Neuronal stem cell (in vitro differentiated cells): ENCODE results near the gene USP21.
A peak's percentile ranks its signal among the peaks of the same experiment; 100 is the strongest.

Source experiments
- DNase-seq: peaks from one replicate; pipeline ENCODE4 v3.0.0-alpha.2; 2013; ENCODE audit warnings: low spot score
- H2AFZ ChIP-seq: one replicate; pipeline ENCODE4 v1.6.1; 2013; ENCODE audit warnings: mild to moderate bottlenecking, low read length, inconsistent platforms
- H2AK5ac ChIP-seq: 2 replicates; pipeline ENCODE4 v1.6.1; 2013; ENCODE audit warnings: low read depth, mild to moderate bottlenecking, inconsistent platforms, low read length, moderate library complexity, mixed read lengths
- H2BK120ac ChIP-seq: 2 replicates; pipeline ENCODE4 v1.6.1; 2013; ENCODE audit warnings: low read depth, mild to moderate bottlenecking, inconsistent platforms, low read length, moderate library complexity, mixed read lengths
- H2BK12ac ChIP-seq: one replicate; pipeline ENCODE4 v1.6.1; 2013; ENCODE audit warnings: low read length, inconsistent platforms
- H2BK15ac ChIP-seq: 2 replicates; pipeline ENCODE4 v1.6.1; 2013; ENCODE audit warnings: mild to moderate bottlenecking, low read length, inconsistent platforms, mixed read lengths
- H2BK5ac ChIP-seq: one replicate; pipeline ENCODE4 v1.6.1; 2013; ENCODE audit warnings: inconsistent platforms, mild to moderate bottlenecking, low read length, moderate library complexity
- H3K14ac ChIP-seq: one replicate; pipeline ENCODE4 v1.6.1; 2013; ENCODE audit warnings: low read length, inconsistent platforms
- H3K18ac ChIP-seq: 2 replicates; pipeline ENCODE4 v1.6.1; 2013; ENCODE audit warnings: low read length, inconsistent platforms
- H3K23ac ChIP-seq: 2 replicates; pipeline ENCODE4 v1.6.1; 2013; ENCODE audit warnings: low read depth, mild to moderate bottlenecking, mixed read lengths, low read length, inconsistent platforms; ENCODE audit not compliant: poor library complexity
- H3K27ac ChIP-seq: replicated peaks from 3 replicates; pipeline ENCODE4 v1.5.1; 2013; ENCODE audit warnings: low read length, inconsistent platforms
- H3K27me3 ChIP-seq, 3 experiments: 2 replicates each; pipeline ENCODE4 v1.6.1; 2013; ENCODE audit warnings: low read length in 3 of 3, mild to moderate bottlenecking in 2 of 3, inconsistent platforms in 1 of 3, low read depth in 1 of 3, mixed read lengths in 1 of 3, moderate library complexity in 1 of 3; ENCODE audit not compliant: control insufficient read depth in 3 of 3, insufficient read depth in 3 of 3
- H3K36me3 ChIP-seq, 2 donors: replicated peaks in 1 of 2; 2 replicates each; pipeline ENCODE4 v1.6.1; 2013; ENCODE audit warnings: low read length in 2 of 2; ENCODE audit not compliant: control insufficient read depth in 2 of 2, insufficient read depth in 2 of 2
- H3K4ac ChIP-seq: 2 replicates; pipeline ENCODE4 v1.6.1; 2013; ENCODE audit warnings: inconsistent platforms, mild to moderate bottlenecking, low read length, moderate library complexity
- H3K4me1 ChIP-seq, 2 donors: 1 replicate in 1 of 2; 2 replicates in 1 of 2; pipeline ENCODE4 v1.6.1; 2013; ENCODE audit warnings: low read length in 2 of 2, low read depth in 1 of 2; ENCODE audit not compliant: control insufficient read depth in 2 of 2, insufficient read depth in 1 of 2
- H3K4me2 ChIP-seq: one replicate; pipeline ENCODE4 v1.6.1; 2013; ENCODE audit warnings: mild to moderate bottlenecking, low read length, inconsistent platforms; ENCODE audit not compliant: insufficient read depth, poor library complexity, severe bottlenecking
- H3K4me3 ChIP-seq, 2 donors: 2 replicates each; pipeline ENCODE4 v1.5.1; 2013; ENCODE audit warnings: low read length in 2 of 2, mild to moderate bottlenecking in 2 of 2, inconsistent platforms in 1 of 2, moderate library complexity in 1 of 2
- H3K79me1 ChIP-seq: one replicate; pipeline ENCODE4 v1.6.1; 2013; ENCODE audit warnings: low read depth, mild to moderate bottlenecking, inconsistent platforms, low read length, moderate library complexity
- H3K9ac ChIP-seq: one replicate; pipeline ENCODE4 v1.6.1; 2013; ENCODE audit warnings: mild to moderate bottlenecking, low read depth, low read length, inconsistent platforms; ENCODE audit not compliant: poor library complexity
- H3K9me3 ChIP-seq, 2 donors: replicated peaks in 1 of 2; 2 replicates each; pipeline versions ENCODE3 to v1.6.1; 2013; ENCODE audit warnings: low read length in 2 of 2, mild to moderate bottlenecking in 2 of 2, inconsistent platforms in 1 of 2, low read depth in 1 of 2, mixed read lengths in 1 of 2, moderate library complexity in 1 of 2; ENCODE audit not compliant: control insufficient read depth in 2 of 2, insufficient read depth in 1 of 2
- H4K8ac ChIP-seq: one replicate; pipeline ENCODE4 v1.6.1; 2013; ENCODE audit warnings: low read depth, mild to moderate bottlenecking, inconsistent platforms, low read length, moderate library complexity
- H4K91ac ChIP-seq: one replicate; pipeline ENCODE4 v1.6.1; 2013; ENCODE audit warnings: low read length, low read depth, mild to moderate bottlenecking, inconsistent platforms; ENCODE audit not compliant: poor library complexity
- WGBS, 2 donors: extraction: QIAGEN DNeasy Blood & Tissue Kit; methylation state at CpG; one replicate each; pipeline ENCODE4 v1.1.7; 2013; ENCODE audit warnings: missing lambda C conversion rate in 2 of 2, mixed read lengths in 1 of 2; ENCODE audit not compliant: insufficient read length in 2 of 2, insufficient replicate concordance in 1 of 2; ENCODE audit errors: extremely low coverage in 2 of 2; 5-methylcytosine and 5-hydroxymethylcytosine counted together

The USP21 gene

DNA sequence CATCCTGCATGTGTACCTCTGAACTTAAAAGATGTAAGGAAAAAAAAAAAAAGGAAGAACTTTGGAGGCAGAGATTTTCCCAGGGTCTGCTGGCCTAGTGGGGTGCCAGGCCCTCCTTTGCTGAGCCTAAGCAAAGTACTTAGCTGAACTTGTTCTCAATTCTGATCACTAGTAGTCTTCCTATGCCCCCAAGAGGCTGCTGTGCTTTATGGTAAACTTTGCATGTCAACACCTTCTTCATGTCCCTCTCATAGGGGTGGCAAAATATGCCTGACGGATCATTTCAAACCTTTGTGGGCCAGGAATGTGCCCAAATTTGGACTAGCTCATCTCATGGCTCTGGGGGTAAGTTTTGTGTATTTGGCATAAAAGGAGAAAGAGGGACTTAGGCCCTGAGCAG, 1.4 kb upstream of the USP21 start:
- Histone ChIP-seq H2AK5ac (no peak overlapping the region), H3K36me3 (peaks cover 24 to 49% of the 10 kb centered on the region in 2 donors), H3K4me3 (no peak overlapping the region), H3K4ac (no peak overlapping the region), H2BK5ac (no peak overlapping the region), H3K27me3 (no peaks in the 10 kb centered on the region), H3K18ac (no peak overlapping the region), H3K9me3 (no peaks in the 10 kb centered on the region), H4K91ac (no peak overlapping the region), H3K23ac (no peak overlapping the region), H4K8ac (no peak overlapping the region), H2BK120ac (no peak overlapping the region), H3K79me1 (peaks cover 5% of the 10 kb centered on the region), H3K14ac (no peak overlapping the region), H2BK12ac (no peak overlapping the region), H3K4me2 (no peak overlapping the region), H3K9ac (no peak overlapping the region), H2BK15ac (no peak overlapping the region), H2AFZ (no peak overlapping the region), H3K4me1 (peaks cover 5 to 9% of the 10 kb centered on the region in 2 donors), H3K27ac (no peak overlapping the region)
- no peak for DNase-seq
- WGBS, 2 donors = no CpG with 5 or more reads among the region's 1 CpG

DNA sequence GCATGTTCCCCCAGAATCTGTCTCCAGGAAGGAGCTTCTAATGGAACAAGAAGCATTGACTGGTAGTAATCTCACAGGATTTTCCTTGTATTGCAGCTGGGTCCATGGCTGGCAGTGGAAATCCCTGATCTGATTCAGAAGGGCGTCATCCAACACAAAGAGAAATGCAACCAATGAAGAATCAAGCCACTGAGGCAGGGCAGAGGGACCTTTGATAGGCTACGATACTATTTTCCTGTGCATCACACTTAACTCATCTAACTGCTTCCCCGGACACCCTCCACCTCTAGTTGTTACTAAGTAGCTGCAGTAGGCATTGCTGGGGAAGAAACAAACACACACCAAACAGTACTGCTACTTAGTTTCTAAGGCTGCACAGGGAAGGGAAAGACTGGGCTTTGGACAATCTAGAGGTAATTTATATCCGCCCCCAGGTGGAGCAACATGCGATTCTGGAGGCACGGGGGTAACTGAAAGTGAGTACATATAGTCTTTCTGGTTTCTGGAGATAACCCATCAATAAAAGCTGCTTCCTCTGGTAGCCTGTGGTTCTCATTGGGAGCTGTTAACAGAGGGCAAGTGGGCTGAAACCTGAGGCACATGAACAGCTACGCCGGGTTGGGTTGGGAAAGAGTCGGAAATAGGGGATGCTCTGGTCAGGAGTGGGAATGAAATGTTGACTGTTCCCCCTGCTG, 837 bp upstream of the USP21 start:
- no peak overlapping the region for H2AK5ac ChIP-seq
- no CpG with 5 or more reads among the region's 9 CpGs for WGBS, 2 donors
- H3K27me3 ChIP-seq = no peaks in the 10 kb centered on the region
- no peaks in the 10 kb centered on the region for H3K9me3 ChIP-seq
- no peak overlapping the region for H3K9ac ChIP-seq
- H4K8ac ChIP-seq = no peak overlapping the region
- H2BK120ac ChIP-seq = no peak overlapping the region
- no peak overlapping the region for H2BK15ac ChIP-seq
- peaks cover 5 to 9% of the 10 kb centered on the region in 2 donors for H3K4me1 ChIP-seq
- H3K18ac ChIP-seq = no peak overlapping the region
- H2BK5ac ChIP-seq = no peak overlapping the region
- H2BK12ac ChIP-seq = no peak overlapping the region
- no peak for DNase-seq
- no peak overlapping the region for H3K14ac ChIP-seq
- peak overlapping the region in 1 of 2 donors; percentile 65 for H3K4me3 ChIP-seq
- H3K27ac ChIP-seq = peak overlapping the region; percentile 54
- no peak overlapping the region for H3K4ac ChIP-seq
- peak overlapping the region; percentile 97 for H2AFZ ChIP-seq
- H3K4me2 ChIP-seq = peak overlapping the region; percentile 40
- H3K23ac ChIP-seq = no peak overlapping the region
- peaks cover 5% of the 10 kb centered on the region for H3K79me1 ChIP-seq
- H3K36me3 ChIP-seq = peaks cover 27 to 55% of the 10 kb centered on the region in 2 donors
- H4K91ac ChIP-seq = no peak overlapping the region

DNA sequence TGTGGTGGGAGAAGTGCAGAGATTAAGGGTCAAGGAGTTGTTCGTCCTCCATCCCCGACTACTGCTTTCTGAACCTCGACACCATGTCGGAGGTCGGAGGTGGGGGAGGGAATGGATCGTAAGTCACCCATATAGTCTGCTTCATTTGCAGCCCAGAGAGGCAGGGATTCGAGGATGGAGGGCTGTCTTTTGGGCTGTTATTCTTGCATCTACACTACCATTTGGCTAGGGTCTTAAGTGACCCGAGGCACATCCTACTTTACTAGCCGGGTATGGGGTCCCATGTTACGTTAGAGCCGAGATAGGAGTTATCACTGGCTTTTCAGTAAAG, 578 bp downstream of the USP21 start:
- H3K9ac ChIP-seq = no peak overlapping the region
- no peak overlapping the region for H2AK5ac ChIP-seq
- H2AFZ ChIP-seq = peak overlapping the region; percentile 97
- H3K36me3 ChIP-seq = peaks cover 33 to 69% of the 10 kb centered on the region in 2 donors
- no peak overlapping the region for H3K23ac ChIP-seq
- no peak overlapping the region for H3K4ac ChIP-seq
- no peak overlapping the region for H2BK12ac ChIP-seq
- peaks cover 5 to 9% of the 10 kb centered on the region in 2 donors for H3K4me1 ChIP-seq
- H3K27ac ChIP-seq = peak overlapping the region; percentile 68
- H3K4me2 ChIP-seq = peak overlapping the region; percentile 66
- no peaks in the 10 kb centered on the region for H3K9me3 ChIP-seq
- no peak overlapping the region for H2BK120ac ChIP-seq
- peak overlapping the region; percentile 43 for H2BK5ac ChIP-seq
- WGBS, 2 donors = no CpG with 5 or more reads among the region's 11 CpGs
- H3K27me3 ChIP-seq = no peaks in the 10 kb centered on the region
- peak overlapping the region; percentile 40 for H3K18ac ChIP-seq
- H2BK15ac ChIP-seq = no peak overlapping the region
- H3K79me1 ChIP-seq = peaks cover 5% of the 10 kb centered on the region
- no peak overlapping the region for H3K14ac ChIP-seq
- peak overlapping the region; percentile 65 to 89 for H3K4me3 ChIP-seq
- no peak overlapping the region for H4K91ac ChIP-seq
- no peak overlapping the region for H4K8ac ChIP-seq
- no peak for DNase-seq

DNA sequence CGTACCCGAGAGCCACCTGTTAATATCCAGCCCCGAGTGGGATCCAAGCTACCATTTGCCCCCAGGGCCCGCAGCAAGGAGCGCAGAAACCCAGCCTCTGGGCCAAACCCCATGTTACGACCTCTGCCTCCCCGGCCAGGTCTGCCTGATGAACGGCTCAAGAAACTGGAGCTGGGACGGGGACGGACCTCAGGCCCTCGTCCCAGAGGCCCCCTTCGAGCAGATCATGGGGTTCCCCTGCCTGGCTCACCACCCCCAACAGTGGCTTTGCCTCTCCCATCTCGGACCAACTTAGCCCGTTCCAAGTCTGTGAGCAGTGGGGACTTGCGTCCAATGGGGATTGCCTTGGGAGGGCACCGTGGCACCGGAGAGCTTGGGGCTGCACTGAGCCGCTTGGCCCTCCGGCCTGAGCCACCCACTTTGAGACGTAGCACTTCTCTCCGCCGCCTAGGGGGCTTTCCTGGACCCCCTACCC, 1.4 kb downstream of the USP21 start:
- peak overlapping the region in 1 of 2 donors; percentile 65 for H3K4me3 ChIP-seq

More for the DNA sequence above, 1.4 kb downstream of the USP21 start:
- H3K4me1 ChIP-seq = peaks cover 5 to 9% of the 10 kb centered on the region in 2 donors
- no peak overlapping the region for H2AFZ ChIP-seq
- no peak overlapping the region for H3K27ac ChIP-seq
- no peak overlapping the region for H2BK5ac ChIP-seq
- no peak overlapping the region for H2BK120ac ChIP-seq
- peaks cover 5% of the 10 kb centered on the region for H3K79me1 ChIP-seq
- H2BK12ac ChIP-seq = no peak overlapping the region
- H3K14ac ChIP-seq = no peak overlapping the region
- H3K36me3 ChIP-seq = peaks cover 35 to 72% of the 10 kb centered on the region in 2 donors
- no peak overlapping the region for H3K18ac ChIP-seq
- H2BK15ac ChIP-seq = no peak overlapping the region
- no peak overlapping the region for H3K4me2 ChIP-seq
- no peak overlapping the region for H3K9ac ChIP-seq
- DNase-seq = no peak
- no CpG with 5 or more reads among the region's 22 CpGs for WGBS, 2 donors
- H4K91ac ChIP-seq = no peak overlapping the region
- no peaks in the 10 kb centered on the region for H3K27me3 ChIP-seq
- H3K9me3 ChIP-seq = no peaks in the 10 kb centered on the region
- no peak overlapping the region for H2AK5ac ChIP-seq
- H3K23ac ChIP-seq = no peak overlapping the region
- H4K8ac ChIP-seq = no peak overlapping the region
- H3K4ac ChIP-seq = no peak overlapping the region
